ENCODE measurements around the gene DAZL.

DNA sequence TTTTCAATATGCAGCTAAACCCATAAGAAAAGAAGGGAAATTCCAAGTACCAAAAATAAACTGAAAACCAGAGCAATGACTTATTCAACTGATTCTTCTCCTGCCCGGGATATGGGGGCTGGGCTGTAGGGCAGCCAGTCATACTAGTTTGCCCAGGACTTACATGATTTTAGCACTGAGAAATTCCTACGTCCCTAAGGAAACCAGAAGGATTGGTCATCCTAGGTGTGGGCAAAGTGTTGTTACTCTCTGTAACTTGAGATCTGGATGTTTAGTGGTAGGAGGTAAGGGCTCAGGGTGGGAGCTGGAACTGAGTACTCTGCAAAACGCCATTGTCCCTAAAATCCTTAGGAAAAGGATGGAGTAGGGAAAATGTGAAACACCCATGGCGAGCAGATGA is 1.2 kb upstream of the DAZL start:
- TF ChIP-seq, protein P1, sequence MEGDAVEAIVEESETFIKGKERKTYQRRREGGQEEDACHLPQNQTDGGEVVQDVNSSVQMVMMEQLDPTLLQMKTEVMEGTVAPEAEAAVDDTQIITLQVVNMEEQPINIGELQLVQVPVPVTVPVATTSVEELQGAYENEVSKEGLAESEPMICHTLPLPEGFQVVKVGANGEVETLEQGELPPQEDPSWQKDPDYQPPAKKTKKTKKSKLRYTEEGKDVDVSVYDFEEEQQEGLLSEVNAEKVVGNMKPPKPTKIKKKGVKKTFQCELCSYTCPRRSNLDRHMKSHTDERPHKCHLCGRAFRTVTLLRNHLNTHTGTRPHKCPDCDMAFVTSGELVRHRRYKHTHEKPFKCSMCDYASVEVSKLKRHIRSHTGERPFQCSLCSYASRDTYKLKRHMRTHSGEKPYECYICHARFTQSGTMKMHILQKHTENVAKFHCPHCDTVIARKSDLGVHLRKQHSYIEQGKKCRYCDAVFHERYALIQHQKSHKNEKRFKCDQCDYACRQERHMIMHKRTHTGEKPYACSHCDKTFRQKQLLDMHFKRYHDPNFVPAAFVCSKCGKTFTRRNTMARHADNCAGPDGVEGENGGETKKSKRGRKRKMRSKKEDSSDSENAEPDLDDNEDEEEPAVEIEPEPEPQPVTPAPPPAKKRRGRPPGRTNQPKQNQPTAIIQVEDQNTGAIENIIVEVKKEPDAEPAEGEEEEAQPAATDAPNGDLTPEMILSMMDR (IDR thresholded peaks at IDR 0.05; ENCODE audit: low read depth, low read length, poor library complexity, severe bottlenecking): no peak
- TF ChIP-seq EZH2phosphoT487 (IDR thresholded peaks at IDR 0.05; ENCODE audit: borderline replicate concordance, low read length): no peak
